ENCODE results near the gene CBX2. TPM values are rescaled to one million over a fixed set of nuclear protein-coding genes. Genes with fewer than 3 reads are reported as not detected.

CBX2 gene
- total and polyA plus RNA-seq, 12 donors, result 0.06 to 3.4 (median 0.82) TPM

GRCh38 chr17:79737922-79738578 is 39.9 kb upstream of the CBX2 start:
- no peak overlapping the region for H3K4me3 ChIP-seq
- peaks cover 14% of the 10 kb centered on the region for H3K27me3 ChIP-seq
- 80 to 90% (median 88%) methylated on average over 8 to 17 of the region's 17 CpGs for WGBS, 4 donors
- no peaks in the 10 kb centered on the region for H3K9me3 ChIP-seq (replicated peaks in 1 of 3)
- no peak overlapping the region for H3K27ac ChIP-seq
- no peak for DNase-seq
- intact Hi-C loops (cut with DNase I), result no loop called here
- TF ChIP-seq CTCF (IDR thresholded peaks at IDR 0.05), result no peak
- peaks cover 7% of the 10 kb centered on the region in 2 donors for H3K4me1 ChIP-seq (replicated peaks in 1 of 2)
- no peaks in the 10 kb centered on the region for H3K36me3 ChIP-seq (replicated peaks in 1 of 2)

DNA sequence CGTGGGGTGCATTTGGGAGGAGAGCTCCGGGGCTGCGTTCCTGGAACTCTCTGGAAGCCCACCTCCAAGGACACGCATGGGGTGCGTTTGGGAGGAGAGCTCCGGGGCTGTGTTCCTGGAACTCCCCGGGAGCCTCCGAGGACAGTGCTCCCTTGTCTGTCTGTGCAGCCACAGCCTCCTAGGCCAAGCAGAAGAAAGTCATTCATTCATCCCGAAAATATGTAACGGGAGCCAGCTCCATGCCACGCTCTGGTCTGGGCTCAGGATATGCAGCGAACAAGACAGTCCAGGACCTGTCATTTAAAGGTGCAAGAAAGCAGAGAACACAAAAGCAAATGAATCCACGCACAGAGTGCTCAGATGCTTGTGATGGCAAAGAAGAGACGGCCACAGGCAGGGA is 39.3 kb upstream of the CBX2 start:
- Histone ChIP-seq H3K27me3 (peaks cover 14% of the 10 kb centered on the region), H3K27ac (no peak overlapping the region), H3K4me1 (replicated peaks in 1 of 2) (peaks cover 6 to 7% of the 10 kb centered on the region in 2 donors), H3K9me3 (replicated peaks in 1 of 3) (no peaks in the 10 kb centered on the region), H3K36me3 (replicated peaks in 1 of 2) (no peaks in the 10 kb centered on the region), H3K4me3 (no peak overlapping the region)
- TF ChIP-seq CTCF (IDR thresholded peaks at IDR 0.05), result no peak
- no peak for TF ChIP-seq POLR2A (IDR thresholded peaks at IDR 0.05)
- DNase-seq, result no peak
- intact Hi-C loops (cut with DNase I), result no loop called here
- WGBS, 4 donors, result 79 to 86% (median 82%) methylated on average over 9 to 14 of the region's 14 CpGs

GRCh38 chr17:79739148-79740062 is 38.5 kb upstream of the CBX2 start:
- WGBS, 4 donors, result 81 to 85% (median 83%) methylated on average over 28 of the region's 28 CpGs
- no peak for TF ChIP-seq POLR2A (IDR thresholded peaks at IDR 0.05)
- TF ChIP-seq CTCF (IDR thresholded peaks at IDR 0.05), result no peak
- intact Hi-C loops (cut with DNase I), result loop anchor here in 1 of 2 donors (5.0 to 10.0 kb wide), 2 partner anchors 105 to 253 kb away; no protein-coding TSS in a partner anchor
- Histone ChIP-seq H3K9me3 (replicated peaks in 1 of 3) (no peaks in the 10 kb centered on the region), H3K4me1 (replicated peaks in 1 of 2) (peaks cover 6 to 7% of the 10 kb centered on the region in 2 donors), H3K36me3 (replicated peaks in 1 of 2) (no peaks in the 10 kb centered on the region), H3K27ac (no peak overlapping the region), H3K27me3 (peaks cover 14% of the 10 kb centered on the region), H3K4me3 (no peak overlapping the region)
- no peak for DNase-seq

DNA sequence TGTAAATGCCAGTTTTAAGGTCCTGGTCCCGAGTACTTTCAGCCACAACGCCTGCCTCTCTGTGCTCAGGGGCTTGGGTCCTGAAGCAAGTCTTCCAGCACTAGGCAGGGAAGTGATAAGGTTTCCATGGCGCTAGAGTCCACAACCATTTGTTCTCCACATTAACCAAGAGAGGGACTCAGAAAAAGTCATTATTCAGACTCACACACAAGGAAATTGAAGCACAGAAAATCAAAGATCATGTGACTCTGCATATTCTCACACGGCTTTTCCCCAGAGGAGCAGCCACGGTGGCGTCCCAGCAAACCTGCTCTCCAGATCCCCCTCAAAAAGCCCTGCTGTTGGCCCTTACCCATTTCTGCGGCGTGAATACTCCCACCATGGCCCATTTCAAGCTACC is 37.5 kb upstream of the CBX2 start:
- DNase-seq, result no peak
- Histone ChIP-seq H3K4me1 (replicated peaks in 1 of 2) (peaks cover 6 to 7% of the 10 kb centered on the region in 2 donors), H3K4me3 (no peak overlapping the region), H3K9me3 (replicated peaks in 1 of 3) (no peaks in the 10 kb centered on the region), H3K27ac (no peak overlapping the region), H3K27me3 (peaks cover 16% of the 10 kb centered on the region), H3K36me3 (replicated peaks in 1 of 2) (no peaks in the 10 kb centered on the region)
- intact Hi-C loops (cut with DNase I), result loop anchor here in 1 of 2 donors (5.0 to 10.0 kb wide), 2 partner anchors 104 to 252 kb away; no protein-coding TSS in a partner anchor
- TF ChIP-seq CTCF (IDR thresholded peaks at IDR 0.05), result no peak
- no peak for TF ChIP-seq POLR2A (IDR thresholded peaks at IDR 0.05)
- WGBS, 4 donors, result 39 to 51% (median 45%) methylated on average over 5 to 8 of the region's 8 CpGs
